KMS-11 (cell line): ENCODE data around the gene DCTN2.

ENCODE experiments used
- H2AFZ ChIP-seq: fragments of 200-600 bp; sonication (generic); 2 replicates; pipeline ENCODE4 v1.6.1; 2016; ENCODE audit warnings: antibody characterized with exemption, mixed run types, low read depth
- H3K27ac ChIP-seq: fragments of 200-600 bp; sonication (generic); 2 replicates; pipeline ENCODE4 v1.6.1; 2016; ENCODE audit warnings: mild to moderate bottlenecking, mixed run types
- H3K27me3 ChIP-seq: fragments of 200-600 bp; sonication (generic); 2 replicates; pipeline ENCODE4 v1.6.1; 2017; ENCODE audit warnings: mild to moderate bottlenecking, low read depth, mixed run types, moderate library complexity; ENCODE audit not compliant: insufficient read depth
- H3K36me3 ChIP-seq: fragments of 200-600 bp; sonication (generic); 2 replicates; pipeline ENCODE4 v1.6.1; 2017; ENCODE audit warnings: mild to moderate bottlenecking, mixed run types; ENCODE audit not compliant: insufficient read depth
- H3K4me1 ChIP-seq: fragments of 200-600 bp; sonication (generic); 2 replicates; pipeline ENCODE4 v1.6.1; 2016; ENCODE audit warnings: mild to moderate bottlenecking, low read depth, mixed run types; ENCODE audit not compliant: poor library complexity, severe bottlenecking
- H3K4me2 ChIP-seq: fragments of 200-600 bp; sonication (generic); 2 replicates; pipeline ENCODE4 v1.7.0; 2016; ENCODE audit warnings: mild to moderate bottlenecking, mixed run types
- H3K4me3 ChIP-seq: fragments of 200-600 bp; sonication (generic); IDR thresholded peaks from 2 replicates; pipeline ENCODE4 v1.6.1; 2017; ENCODE audit warnings: low read depth, low read length, mixed read lengths; ENCODE audit not compliant: insufficient read depth
- H3K79me2 ChIP-seq: fragments of 200-600 bp; sonication (generic); 2 replicates; pipeline ENCODE4 v1.6.1; 2016; ENCODE audit warnings: low read depth, mixed run types; ENCODE audit not compliant: insufficient read depth
- H3K9ac ChIP-seq: fragments of 200-600 bp; sonication (generic); 2 replicates; pipeline ENCODE4 v1.6.1; 2016; ENCODE audit warnings: mild to moderate bottlenecking, mixed run types
- H4K20me1 ChIP-seq: fragments of 200-600 bp; sonication (generic); 2 replicates; pipeline ENCODE4 v1.6.1; 2016; ENCODE audit warnings: mild to moderate bottlenecking, mixed run types; ENCODE audit not compliant: insufficient read depth
- TF ChIP-seq, protein P1 (sequence below): fragments of 200-600 bp; sonication (generic); conservative IDR thresholded peaks from 2 replicates; pipeline ENCODE4 v1.6.1; 2017; ENCODE audit warnings: low read depth, mild to moderate bottlenecking, antibody characterized with exemption, low read length, moderate library complexity, mixed read lengths

The DCTN2 gene

DNA sequence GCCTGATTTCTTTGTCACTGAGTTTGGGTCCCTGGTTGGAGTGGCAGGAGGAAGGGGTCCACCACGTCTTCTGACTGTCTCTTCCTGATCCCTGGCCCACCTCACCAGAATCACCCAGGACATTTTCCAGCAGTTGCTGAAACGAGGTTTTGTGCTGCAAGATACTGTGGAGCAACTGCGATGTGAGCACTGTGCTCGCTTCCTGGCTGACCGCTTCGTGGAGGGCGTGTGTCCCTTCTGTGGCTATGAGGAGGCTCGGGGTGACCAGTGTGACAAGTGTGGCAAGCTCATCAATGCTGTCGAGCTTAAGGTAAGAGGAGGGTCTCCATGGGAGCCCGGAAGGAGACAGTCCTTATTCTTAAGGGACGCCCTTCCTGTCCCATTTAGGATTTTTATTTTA lies 46.8 kb downstream of the DCTN2 start:
- Histone ChIP-seq H3K4me2 (no peak overlapping the region), H3K27ac (no peak overlapping the region), H3K4me3 (no peak overlapping the region), H3K9ac (no peak overlapping the region), H3K79me2 (no peaks in the 10 kb centered on the region), H3K27me3 (no peaks in the 10 kb centered on the region), H3K4me1 (no peaks in the 10 kb centered on the region), H4K20me1 (no peaks in the 10 kb centered on the region), H2AFZ (no peak overlapping the region), H3K36me3 (peaks cover 34% of the 10 kb centered on the region; the same call in 1 of the 2 replicates)
- TF ChIP-seq, protein P1, sequence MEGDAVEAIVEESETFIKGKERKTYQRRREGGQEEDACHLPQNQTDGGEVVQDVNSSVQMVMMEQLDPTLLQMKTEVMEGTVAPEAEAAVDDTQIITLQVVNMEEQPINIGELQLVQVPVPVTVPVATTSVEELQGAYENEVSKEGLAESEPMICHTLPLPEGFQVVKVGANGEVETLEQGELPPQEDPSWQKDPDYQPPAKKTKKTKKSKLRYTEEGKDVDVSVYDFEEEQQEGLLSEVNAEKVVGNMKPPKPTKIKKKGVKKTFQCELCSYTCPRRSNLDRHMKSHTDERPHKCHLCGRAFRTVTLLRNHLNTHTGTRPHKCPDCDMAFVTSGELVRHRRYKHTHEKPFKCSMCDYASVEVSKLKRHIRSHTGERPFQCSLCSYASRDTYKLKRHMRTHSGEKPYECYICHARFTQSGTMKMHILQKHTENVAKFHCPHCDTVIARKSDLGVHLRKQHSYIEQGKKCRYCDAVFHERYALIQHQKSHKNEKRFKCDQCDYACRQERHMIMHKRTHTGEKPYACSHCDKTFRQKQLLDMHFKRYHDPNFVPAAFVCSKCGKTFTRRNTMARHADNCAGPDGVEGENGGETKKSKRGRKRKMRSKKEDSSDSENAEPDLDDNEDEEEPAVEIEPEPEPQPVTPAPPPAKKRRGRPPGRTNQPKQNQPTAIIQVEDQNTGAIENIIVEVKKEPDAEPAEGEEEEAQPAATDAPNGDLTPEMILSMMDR: no peak

DNA sequence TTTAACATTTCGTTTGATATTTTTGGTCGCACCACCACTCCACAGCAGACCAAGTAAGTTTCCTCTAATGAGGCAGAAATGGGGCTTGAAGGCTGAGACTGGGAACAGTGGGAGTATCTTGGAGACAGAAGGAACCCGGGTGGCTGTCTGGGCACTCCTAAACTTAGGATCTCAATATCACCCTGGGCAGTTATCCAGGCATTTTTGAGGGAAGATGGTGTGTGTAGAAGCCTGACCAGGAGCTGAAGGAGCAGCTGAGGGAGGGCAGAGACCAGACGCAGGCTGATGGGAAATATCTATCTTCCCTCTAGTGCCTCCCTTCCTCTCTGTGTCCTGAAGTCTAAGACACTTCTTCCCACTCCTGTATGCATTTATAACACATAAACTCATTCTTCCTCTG lies 48.4 kb downstream of the DCTN2 start:
- no peaks in the 10 kb centered on the region for H3K79me2 ChIP-seq
- TF ChIP-seq, protein P1: no peak
- no peaks in the 10 kb centered on the region for H3K27me3 ChIP-seq
- peaks cover 21% of the 10 kb centered on the region; the same call in 1 of the 2 replicates for H3K36me3 ChIP-seq
- H3K27ac ChIP-seq: no peak overlapping the region
- no peak overlapping the region for H3K4me3 ChIP-seq
- H4K20me1 ChIP-seq: no peaks in the 10 kb centered on the region
- H3K4me1 ChIP-seq: no peaks in the 10 kb centered on the region
- H3K9ac ChIP-seq: no peak overlapping the region
- H3K4me2 ChIP-seq: no peak overlapping the region
- no peak overlapping the region for H2AFZ ChIP-seq

GRCh38 chr12:57498132-57498502 lies 48.9 kb downstream of the DCTN2 start:
- H3K36me3 ChIP-seq: peaks cover 19% of the 10 kb centered on the region; the same call in 1 of the 2 replicates
- H3K27me3 ChIP-seq: no peaks in the 10 kb centered on the region
- H3K27ac ChIP-seq: no peak overlapping the region

DNA sequence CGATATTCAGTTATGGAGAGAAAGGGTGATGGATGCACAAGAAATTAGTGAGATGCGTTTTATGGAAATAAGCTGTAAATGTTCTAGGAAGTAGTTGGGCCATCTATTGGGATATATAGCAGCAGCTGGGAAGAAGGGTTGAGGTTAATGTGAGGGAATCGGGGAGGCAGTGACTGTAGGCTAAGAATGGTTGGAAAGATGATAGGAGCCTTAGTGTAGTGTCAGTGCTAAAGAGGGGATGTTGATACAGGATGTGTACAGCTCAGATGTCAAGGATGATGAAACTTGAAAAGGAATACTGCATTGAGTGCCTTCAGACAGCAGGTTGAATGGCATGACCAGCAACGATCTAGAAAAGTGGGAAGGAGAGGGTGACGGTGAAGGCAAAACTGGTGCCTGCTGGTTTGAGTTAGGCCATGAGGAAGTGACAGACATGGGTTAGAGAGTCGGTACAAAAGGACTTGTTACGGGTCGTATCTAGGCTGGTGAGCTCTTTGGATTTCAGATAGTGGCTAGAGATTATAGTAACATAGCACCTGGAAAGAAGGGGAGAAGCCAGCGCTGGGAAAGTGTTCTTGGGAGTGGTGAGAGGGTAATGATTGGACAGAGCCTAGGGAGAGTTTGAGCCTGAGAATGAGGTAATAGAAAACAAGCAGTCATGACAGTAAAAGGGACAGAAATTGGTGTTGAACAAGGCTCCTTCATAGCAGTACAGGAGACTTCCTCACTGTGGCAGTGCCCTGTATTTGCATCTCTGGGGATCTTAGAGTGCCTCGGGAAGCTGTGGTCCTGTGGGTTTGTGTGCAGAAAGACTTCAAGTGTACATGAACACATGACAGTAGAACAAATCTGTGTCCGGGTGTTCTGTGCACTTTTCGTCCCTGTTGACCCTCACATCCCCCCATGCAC lies 49.5 kb downstream of the DCTN2 start:
- H3K36me3 ChIP-seq: peaks cover 14% of the 10 kb centered on the region; the same call in 1 of the 2 replicates
- H4K20me1 ChIP-seq: no peaks in the 10 kb centered on the region
- TF ChIP-seq, protein P1: no peak

More at GRCh38 chr12:57498132-57498502, 48.9 kb downstream of the DCTN2 start:
- H4K20me1 ChIP-seq: no peaks in the 10 kb centered on the region
- no peak overlapping the region for H3K9ac ChIP-seq
- TF ChIP-seq, protein P1: no peak
- H2AFZ ChIP-seq: no peak overlapping the region
- no peaks in the 10 kb centered on the region for H3K4me1 ChIP-seq
- no peak overlapping the region for H3K4me2 ChIP-seq
- H3K79me2 ChIP-seq: no peaks in the 10 kb centered on the region
- H3K4me3 ChIP-seq: no peak overlapping the region

More for the DNA sequence above, 49.5 kb downstream of the DCTN2 start:
- Histone ChIP-seq H3K27me3 (no peaks in the 10 kb centered on the region), H3K79me2 (no peaks in the 10 kb centered on the region), H3K4me2 (no peak overlapping the region), H3K27ac (no peak overlapping the region), H3K4me1 (no peaks in the 10 kb centered on the region), H3K9ac (no peak overlapping the region), H3K4me3 (no peak overlapping the region), H2AFZ (no peak overlapping the region)
